Measurements from ENCODE around the gene HSPH1. TPM values are rescaled to one million over a fixed set of nuclear protein-coding genes. Genes with fewer than 3 reads are reported as not detected.
"Not testable (repeated sequence)": the region's sequence is repeated elsewhere in the genome, so short reads cannot be mapped to it uniquely, and the experiment has no call there.

Gene HSPH1
- total and polyA plus RNA-seq, 8 donors = 11.1 to 37.0 (median 21.1) TPM

- intact Hi-C loops (cut with DNase I) = no loop called here
- Histone ChIP-seq H3K4me3 (no peak overlapping the region), H3K4me1 (no peaks in the 10 kb centered on the region), H3K36me3 (no peaks in the 10 kb centered on the region), H3K9me3 (no peaks in the 10 kb centered on the region), H3K27me3 (no peaks in the 10 kb centered on the region), H3K27ac (no peak overlapping the region)
- no peak for FAIRE-seq
- WGBS, 2 donors = 85 to 90% methylated on average over 5 of the region's 5 CpGs
- TF ChIP-seq CTCF (IDR thresholded peaks at IDR 0.05) = no peak
- no peak for ATAC-seq
- DNase-seq = no peak
Observed at GRCh38 chr13:31179754-31180153, 18.1 kb upstream of the HSPH1 start.

DNA sequence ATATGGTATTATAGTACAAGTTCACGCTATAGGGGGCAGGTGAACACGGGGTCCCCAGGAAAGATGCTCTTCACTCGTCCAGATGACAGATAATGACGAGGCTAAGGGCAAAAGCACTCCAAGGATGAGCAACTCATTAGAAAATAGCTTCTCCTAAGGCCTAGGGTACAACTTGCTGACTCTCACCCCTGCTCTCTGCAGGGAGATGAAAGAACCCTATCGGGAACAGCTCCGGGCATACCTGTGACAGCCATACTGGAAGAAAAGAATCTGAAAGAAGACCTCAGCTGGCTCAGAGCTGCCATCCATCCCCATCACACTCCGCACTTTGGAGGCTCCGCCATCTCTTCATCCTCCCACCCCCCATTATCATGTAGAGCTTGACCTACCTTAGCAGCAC lies 17.5 kb upstream of the HSPH1 start:
- no peak for TF ChIP-seq CTCF (IDR thresholded peaks at IDR 0.05)
- H3K4me3 ChIP-seq = no peak overlapping the region
- H3K27me3 ChIP-seq = no peaks in the 10 kb centered on the region
- DNase-seq = no peak
- no peaks in the 10 kb centered on the region for H3K9me3 ChIP-seq
- no peaks in the 10 kb centered on the region for H3K4me1 ChIP-seq
- WGBS, 2 donors = 81 to 88% methylated on average over 8 of the region's 8 CpGs
- intact Hi-C loops (cut with DNase I) = no loop called here
- no peak overlapping the region for H3K27ac ChIP-seq
- no peak for ATAC-seq
- no peaks in the 10 kb centered on the region for H3K36me3 ChIP-seq
- no peak for FAIRE-seq

GRCh38 chr13:31177813-31178495 lies 16.2 kb upstream of the HSPH1 start:
- 86 to 87% methylated on average over 12 of the region's 12 CpGs for WGBS, 2 donors
- ATAC-seq; H3K4me3 ChIP-seq; H3K36me3 ChIP-seq; H3K27me3 ChIP-seq; H3K27ac ChIP-seq; FAIRE-seq; intact Hi-C loops (cut with DNase I); H3K4me1 ChIP-seq; DNase-seq; H3K9me3 ChIP-seq: not testable (repeated sequence)

DNA sequence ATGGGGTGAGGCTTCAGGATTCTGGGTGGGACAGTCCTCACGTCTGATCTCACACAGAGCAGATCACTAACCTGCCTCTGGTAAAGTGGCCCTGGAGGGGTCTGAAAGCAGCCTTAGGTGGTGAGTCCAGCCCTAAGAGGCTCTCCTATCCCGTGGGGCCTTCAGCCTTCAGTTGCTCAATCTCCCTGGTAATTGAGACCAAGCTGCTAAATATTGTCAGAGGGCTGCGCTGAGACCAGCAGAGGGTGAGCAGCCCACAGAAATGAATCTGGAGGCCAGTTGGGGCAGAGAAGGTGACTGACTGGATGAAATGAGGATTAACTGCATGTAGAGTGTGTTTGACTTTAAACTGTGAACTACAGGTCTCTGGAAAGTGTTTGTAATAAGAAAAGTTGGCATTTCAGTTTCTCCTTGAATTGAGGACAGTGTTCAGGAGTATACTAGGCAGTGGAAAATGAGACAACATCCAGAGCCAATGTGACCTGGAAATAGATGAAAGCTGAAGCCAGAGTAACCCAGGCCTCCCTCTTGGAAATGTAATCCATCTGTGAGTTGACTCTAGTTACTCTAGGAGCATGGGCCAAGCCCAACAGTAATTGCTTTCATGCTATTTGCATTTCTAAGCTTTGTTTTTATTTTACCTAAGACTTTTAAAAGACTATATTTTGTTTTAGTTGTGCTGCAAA lies 14.3 kb upstream of the HSPH1 start:
- FAIRE-seq = no peak
- Histone ChIP-seq H3K4me3 (no peak overlapping the region), H3K27me3 (no peaks in the 10 kb centered on the region), H3K36me3 (no peaks in the 10 kb centered on the region), H3K4me1 (no peaks in the 10 kb centered on the region), H3K27ac (no peak overlapping the region), H3K9me3 (no peaks in the 10 kb centered on the region)
- 74% methylated on average over 3 of the region's 3 CpGs for WGBS, 2 donors
- no peak for TF ChIP-seq CTCF (IDR thresholded peaks at IDR 0.05)
- ATAC-seq = no peak
- no peak for DNase-seq
- intact Hi-C loops (cut with DNase I) = no loop called here

DNA sequence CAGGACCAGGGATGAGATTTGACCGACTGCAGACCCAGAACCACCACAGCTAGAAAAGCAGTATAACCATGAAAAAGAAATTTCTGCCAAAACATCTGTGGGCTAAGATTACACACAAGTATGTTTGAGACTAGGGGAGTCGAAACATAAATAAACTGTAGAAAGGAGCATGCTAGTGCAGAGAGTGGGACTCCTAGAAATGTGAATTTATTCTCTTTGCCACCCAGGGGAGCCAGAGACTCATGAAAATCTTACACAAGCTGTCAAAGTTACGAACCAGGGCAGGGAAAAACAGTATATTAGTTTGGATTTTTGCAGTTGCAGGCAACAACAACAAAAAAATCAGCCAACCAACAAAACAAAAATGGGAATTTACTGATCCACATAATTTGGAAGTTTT lies 12.3 kb upstream of the HSPH1 start:
- H3K4me1 ChIP-seq = no peaks in the 10 kb centered on the region
- intact Hi-C loops (cut with DNase I) = no loop called here
- 61 to 78% methylated on average over 3 of the region's 3 CpGs for WGBS, 2 donors
- no peak for FAIRE-seq
- H3K9me3 ChIP-seq = no peaks in the 10 kb centered on the region
- no peaks in the 10 kb centered on the region for H3K36me3 ChIP-seq
- no peak overlapping the region for H3K27ac ChIP-seq
- no peak for ATAC-seq
- H3K4me3 ChIP-seq = no peak overlapping the region
- DNase-seq = no peak
- no peak for TF ChIP-seq CTCF (IDR thresholded peaks at IDR 0.05)
- no peaks in the 10 kb centered on the region for H3K27me3 ChIP-seq
